Suprapubic skin (tissue), 4 donors: Measurements from ENCODE around the gene LSM11.

Experiments used
- CTCF ChIP-seq, 2 donors: fragments of 200-600 bp in 1 of 2; fragments of 450-650 bp in 1 of 2; sonication (generic) in 1 of 2; IDR thresholded peaks; one replicate each; pipeline ENCODE4 v1.5.1; 2016 to 2019; ENCODE audit warnings: antibody characterized with exemption in 2 of 2, mild to moderate bottlenecking in 1 of 2, moderate library complexity in 1 of 2
- POLR2A ChIP-seq, 2 donors: fragments of 450-650 bp; IDR thresholded peaks; one replicate each; pipeline ENCODE4 v1.6.1; 2017; ENCODE audit warnings: antibody characterized with exemption in 2 of 2, mild to moderate bottlenecking in 2 of 2, moderate library complexity in 2 of 2
- POLR2AphosphoS5 ChIP-seq, 3 donors: sonication (generic); formaldehyde crosslinking; IDR thresholded peaks; one replicate each; pipeline ENCODE4 v1.6.1; 2017; ENCODE audit warnings: antibody characterized with exemption in 3 of 3

GRCh38 chr5:157735991-157736390 lies 7.5 kb upstream of the LSM11 start:
- TF ChIP-seq POLR2A (IDR thresholded peaks at IDR 0.05) (no peak), CTCF (IDR thresholded peaks at IDR 0.05) (no peak), POLR2AphosphoS5 (IDR thresholded peaks at IDR 0.05) (no peak)
